ENCODE measurements around the gene TSPAN4.

TSPAN4 gene

DNA sequence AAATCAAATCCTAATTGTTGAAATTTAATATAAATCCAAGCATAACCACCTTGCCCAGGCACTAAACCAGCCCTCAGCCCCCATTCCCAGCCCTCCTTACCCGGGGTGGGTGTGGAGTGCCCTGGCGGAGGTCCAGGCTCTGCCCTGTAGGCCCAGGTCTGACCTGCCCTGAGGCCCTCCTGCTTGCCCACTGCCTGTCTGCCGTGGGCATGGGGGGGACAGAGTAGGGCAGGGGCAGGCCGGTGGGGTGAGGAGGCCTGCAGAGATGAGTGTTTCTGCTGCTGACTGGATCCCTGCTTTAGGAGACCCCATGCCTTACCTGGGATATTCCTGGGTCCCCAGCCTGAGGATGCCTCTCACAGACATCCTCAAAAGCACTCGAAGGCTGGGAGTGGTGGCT is 71.6 kb downstream of the TSPAN4 start:
- H3K36me3 Mint-ChIP-seq, result no peaks in the 10 kb centered on the region
- peaks cover 12% of the 10 kb centered on the region for H3K4me1 Mint-ChIP-seq
- H3K9me3 Mint-ChIP-seq, result no peaks in the 10 kb centered on the region
- H3K27ac Mint-ChIP-seq, result no peak overlapping the region
- no peak for ATAC-seq
- H3K27me3 Mint-ChIP-seq, result no peaks in the 10 kb centered on the region
- no peak overlapping the region for H3K4me3 Mint-ChIP-seq

DNA sequence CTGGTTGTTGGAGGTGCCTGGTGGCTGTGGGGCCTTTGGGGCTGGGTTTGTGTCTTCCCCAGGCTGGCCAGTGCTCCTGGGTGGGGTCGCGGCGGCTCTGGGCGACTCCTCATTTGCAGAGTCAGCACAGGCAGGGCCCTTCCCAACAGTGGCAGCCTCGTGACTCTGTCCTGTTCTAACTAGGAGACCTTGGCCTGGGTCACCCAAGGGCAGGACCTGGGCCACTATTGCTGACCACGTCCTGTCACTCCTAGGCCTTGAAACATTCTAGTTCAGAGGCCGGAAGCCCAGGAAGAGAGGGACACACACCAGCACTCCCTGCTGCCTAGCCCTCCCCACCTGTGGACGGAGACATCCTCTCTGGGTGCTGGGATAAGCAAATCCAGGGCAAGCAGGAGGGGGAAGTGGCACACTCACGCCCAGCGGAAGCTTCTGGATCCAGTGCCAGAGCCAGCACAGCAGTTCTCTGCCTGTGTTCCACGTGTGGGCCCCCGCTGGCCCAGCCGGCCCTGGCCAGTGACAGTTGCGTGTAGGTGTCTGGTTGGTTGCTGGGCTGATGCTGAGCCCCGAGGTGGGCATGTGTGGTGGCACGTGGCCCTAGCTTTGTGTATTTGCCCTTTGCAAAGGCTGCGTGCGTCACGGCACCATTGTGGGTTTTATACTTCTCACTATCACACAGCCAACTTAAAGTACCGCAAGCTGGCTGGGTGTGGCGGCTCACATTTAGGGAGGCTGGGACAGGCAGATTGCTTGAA is 72.3 kb downstream of the TSPAN4 start:
- Mint-ChIP-seq H3K27ac (no peak overlapping the region), H3K4me3 (no peak overlapping the region), H3K27me3 (no peaks in the 10 kb centered on the region), H3K9me3 (no peaks in the 10 kb centered on the region), H3K36me3 (no peaks in the 10 kb centered on the region), H3K4me1 (peaks cover 7% of the 10 kb centered on the region)
- ATAC-seq, result no peak
